OCI-LY1 (cell line): ENCODE data around the gene CELA2A.
"Not testable (repeated sequence)": the region's sequence is repeated elsewhere in the genome, so short reads cannot be mapped to it uniquely, and the experiment has no call there.

Experiments
- CTCF ChIP-seq: fragments of 200-600 bp; sonication (generic), shearing (Covaris generic); IDR thresholded peaks from 2 replicates; pipeline ENCODE4 v1.5.1; 2017; ENCODE audit warnings: mild to moderate bottlenecking, antibody characterized with exemption, low read length, moderate library complexity, mixed read lengths
- EZH2 ChIP-seq: fragments of 200-600 bp; sonication (generic), shearing (Covaris generic); IDR thresholded peaks from 2 replicates; pipeline ENCODE4 v1.8.0; 2017; ENCODE audit warnings: borderline replicate concordance, mixed run types, mild to moderate bottlenecking, antibody characterized with exemption, low read length, moderate library complexity, mixed read lengths

- not testable (repeated sequence) for TF ChIP-seq EZH2, CTCF
Observed at GRCh38 chr1:15463926-15464322, 7.4 kb downstream of the CELA2A start.
